ENCODE results near the gene EMCN. TPM values are rescaled to one million over a fixed set of nuclear protein-coding genes. Genes with fewer than 3 reads are reported as not detected.

Gene EMCN
- total RNA-seq, 1 donor from 2014 or later: not detected

GRCh38 chr4:100504086-100504874 lies 13.5 kb downstream of the EMCN start:
- Histone ChIP-seq H4K20me1 (ENCODE audit: insufficient read depth, low read length) (no peaks in the 10 kb centered on the region), H3K79me2 (ENCODE audit: insufficient read depth, low read length) (no peaks in the 10 kb centered on the region), H3K27ac (ENCODE audit: low read depth, low read length) (no peak overlapping the region), H3K36me3 (ENCODE audit: insufficient read depth, low read length) (no peaks in the 10 kb centered on the region), H3K9me3 (ENCODE audit: insufficient read depth, low read depth, low read length) (no peaks in the 10 kb centered on the region), H3K4me1 (ENCODE audit: insufficient read depth, low read length) (no peaks in the 10 kb centered on the region), H3K4me2 (ENCODE audit: low read length) (no peak overlapping the region), H3K9ac (ENCODE audit: low read length) (no peak overlapping the region), H2AFZ (ENCODE audit: low read depth, low read length) (peak overlapping the region; percentile 58), H3K27me3 (ENCODE audit: insufficient read depth, low read length) (no peaks in the 10 kb centered on the region), H3K4me3 (ENCODE audit: insufficient read depth, low read depth, low read length) (no peak overlapping the region)
- Mint-ChIP-seq H3K4me1 (ENCODE audit: low read depth, unreplicated experiment) (no peaks in the 10 kb centered on the region), H3K27ac (ENCODE audit: unreplicated experiment) (no peak overlapping the region), H3K4me3 (ENCODE audit: unreplicated experiment) (no peak overlapping the region), H3K9me3 (ENCODE audit: unreplicated experiment) (peaks cover 4% of the 10 kb centered on the region), H3K27me3 (ENCODE audit: low read depth, unreplicated experiment) (no peaks in the 10 kb centered on the region), H3K36me3 (ENCODE audit: low read depth, unreplicated experiment) (no peaks in the 10 kb centered on the region)
- no peak for TF ChIP-seq CTCF (IDR thresholded peaks at IDR 0.05; ENCODE audit: insufficient read depth, low read depth, low read length)
- no peak for TF ChIP-seq EZH2 (IDR thresholded peaks at IDR 0.05; ENCODE audit: insufficient read depth, low read length)
- FAIRE-seq (no peak), DNase-seq (ENCODE audit: low read depth) (peak; percentile 57)

GRCh38 chr4:100497791-100498190 lies 20.0 kb downstream of the EMCN start:
- Mint-ChIP-seq H3K27ac (ENCODE audit: unreplicated experiment) (no peak overlapping the region), H3K9me3 (ENCODE audit: unreplicated experiment) (no peaks in the 10 kb centered on the region), H3K4me3 (ENCODE audit: unreplicated experiment) (no peak overlapping the region), H3K36me3 (ENCODE audit: low read depth, unreplicated experiment) (no peaks in the 10 kb centered on the region), H3K4me1 (ENCODE audit: low read depth, unreplicated experiment) (peaks cover 4% of the 10 kb centered on the region), H3K27me3 (ENCODE audit: low read depth, unreplicated experiment) (no peaks in the 10 kb centered on the region)
- Histone ChIP-seq H3K4me1 (ENCODE audit: insufficient read depth, low read length) (peaks cover 4% of the 10 kb centered on the region), H3K4me2 (ENCODE audit: low read length) (no peak overlapping the region), H3K9me3 (ENCODE audit: insufficient read depth, low read depth, low read length) (no peaks in the 10 kb centered on the region), H2AFZ (ENCODE audit: low read depth, low read length) (no peak overlapping the region), H3K79me2 (ENCODE audit: insufficient read depth, low read length) (no peaks in the 10 kb centered on the region), H3K27me3 (ENCODE audit: insufficient read depth, low read length) (no peaks in the 10 kb centered on the region), H4K20me1 (ENCODE audit: insufficient read depth, low read length) (no peaks in the 10 kb centered on the region), H3K9ac (ENCODE audit: low read length) (no peak overlapping the region), H3K36me3 (ENCODE audit: insufficient read depth, low read length) (no peaks in the 10 kb centered on the region), H3K27ac (ENCODE audit: low read depth, low read length) (no peak overlapping the region), H3K4me3 (ENCODE audit: insufficient read depth, low read depth, low read length) (no peak overlapping the region)
- no peak for TF ChIP-seq EZH2 (IDR thresholded peaks at IDR 0.05; ENCODE audit: insufficient read depth, low read length)
- FAIRE-seq (no peak), DNase-seq (ENCODE audit: low read depth) (peak; percentile 30)

- no peak for TF ChIP-seq CTCF (IDR thresholded peaks at IDR 0.05; ENCODE audit: insufficient read depth, low read depth, low read length)
- no peak for TF ChIP-seq EZH2 (IDR thresholded peaks at IDR 0.05; ENCODE audit: insufficient read depth, low read length)
- H3K9me3 Mint-ChIP-seq (ENCODE audit: unreplicated experiment): peaks cover 1% of the 10 kb centered on the region
- Histone ChIP-seq H3K9me3 (ENCODE audit: insufficient read depth, low read depth, low read length) (no peaks in the 10 kb centered on the region), H4K20me1 (ENCODE audit: insufficient read depth, low read length) (no peaks in the 10 kb centered on the region), H3K4me1 (ENCODE audit: insufficient read depth, low read length) (peaks cover 4% of the 10 kb centered on the region), H2AFZ (ENCODE audit: low read depth, low read length) (no peak overlapping the region), H3K4me2 (ENCODE audit: low read length) (no peak overlapping the region), H3K4me3 (ENCODE audit: insufficient read depth, low read depth, low read length) (no peak overlapping the region), H3K79me2 (ENCODE audit: insufficient read depth, low read length) (no peaks in the 10 kb centered on the region), H3K27ac (ENCODE audit: low read depth, low read length) (no peak overlapping the region), H3K9ac (ENCODE audit: low read length) (no peak overlapping the region), H3K36me3 (ENCODE audit: insufficient read depth, low read length) (no peaks in the 10 kb centered on the region), H3K27me3 (ENCODE audit: insufficient read depth, low read length) (no peaks in the 10 kb centered on the region)
- H3K27ac Mint-ChIP-seq (ENCODE audit: unreplicated experiment): no peak overlapping the region
- H3K4me1 Mint-ChIP-seq (ENCODE audit: low read depth, unreplicated experiment): peaks cover 4% of the 10 kb centered on the region
- H3K36me3 Mint-ChIP-seq (ENCODE audit: low read depth, unreplicated experiment): no peaks in the 10 kb centered on the region
- H3K4me3 Mint-ChIP-seq (ENCODE audit: unreplicated experiment): no peak overlapping the region
- FAIRE-seq (no peak), DNase-seq (ENCODE audit: low read depth) (no peak)
- no peaks in the 10 kb centered on the region for H3K27me3 Mint-ChIP-seq (ENCODE audit: low read depth, unreplicated experiment)
Measured at GRCh38 chr4:100495074-100495473, 22.7 kb downstream of the EMCN start.
